HG03558 (cell line): Measurements from ENCODE around the gene DNAH7.

Source experiments
- ATAC-seq: cut with Tn5 transposase; IDR thresholded peaks from one replicate; pipeline ENCODE4 v1.9.1; 2021; ENCODE audit warnings: moderate number of reproducible peaks; ENCODE audit not compliant: unreplicated experiment; ENCODE audit errors: extremely low read depth

The DNAH7 gene

GRCh38 chr2:195819276-195819675, 249.4 kb downstream of the DNAH7 start:
- no peak for ATAC-seq

DNA sequence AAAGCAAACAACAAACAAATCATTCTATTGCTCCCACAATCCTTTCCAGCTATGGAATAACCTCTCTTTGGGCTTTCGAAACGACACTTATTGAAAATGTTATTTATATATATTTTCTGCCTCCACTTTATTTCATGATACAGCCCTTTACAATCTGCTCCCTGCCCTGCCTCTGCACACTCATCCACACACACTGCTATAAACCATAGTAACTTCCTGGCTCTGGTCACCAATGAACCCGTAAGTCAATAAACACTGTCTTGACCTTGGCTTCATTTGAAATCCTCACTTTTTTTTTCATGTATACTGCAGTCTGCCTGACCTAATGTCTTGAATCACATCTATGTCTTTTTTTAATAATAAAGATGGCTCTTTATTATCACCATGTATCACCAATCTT, 250.1 kb downstream of the DNAH7 start:
- ATAC-seq: no peak

- no peak for ATAC-seq
Observed at GRCh38 chr2:195818106-195818505, 250.5 kb downstream of the DNAH7 start.

- no peak for ATAC-seq
Observed at GRCh38 chr2:195815083-195815482, 253.6 kb downstream of the DNAH7 start.

DNA sequence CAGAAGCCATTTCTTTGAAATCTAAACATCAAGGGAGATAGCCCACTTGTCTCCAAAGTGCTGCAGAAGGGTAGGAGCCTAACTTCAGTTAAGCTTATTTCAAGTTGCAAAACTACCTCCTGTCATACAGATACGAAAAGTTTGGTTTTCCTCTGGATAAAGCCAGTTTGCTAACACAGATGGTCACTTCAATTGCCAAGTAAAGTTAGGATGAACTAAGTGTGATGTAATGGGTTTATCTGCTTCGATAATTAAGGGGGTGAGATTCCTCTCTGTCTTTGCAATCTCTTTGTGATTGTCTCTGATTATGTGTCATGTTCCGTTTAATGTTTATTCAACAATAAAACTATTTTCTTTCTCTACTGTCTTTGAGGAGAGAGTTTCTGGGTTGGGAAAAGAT, 255.2 kb downstream of the DNAH7 start:
- no peak for ATAC-seq

GRCh38 chr2:195810340-195811098, 258.1 kb downstream of the DNAH7 start:
- no peak for ATAC-seq

DNA sequence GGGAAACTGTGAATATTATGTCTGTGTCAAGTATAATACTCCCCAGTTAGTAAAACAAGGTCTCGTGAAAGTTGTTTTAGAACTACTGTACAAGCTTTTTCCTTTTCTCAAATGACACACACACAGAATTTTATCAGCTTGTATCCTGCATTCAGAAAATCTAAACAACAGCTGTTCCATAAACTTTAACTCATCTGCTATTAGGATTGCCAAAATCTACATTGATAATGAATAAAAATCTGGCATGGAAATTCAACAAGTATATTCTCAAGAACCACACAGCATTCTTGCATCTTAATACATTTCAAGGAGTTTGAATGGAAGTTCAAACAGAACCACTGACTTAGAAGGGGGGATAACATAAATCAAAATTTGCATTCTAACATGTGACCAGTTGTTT, 260.4 kb downstream of the DNAH7 start:
- ATAC-seq: no peak

DNA sequence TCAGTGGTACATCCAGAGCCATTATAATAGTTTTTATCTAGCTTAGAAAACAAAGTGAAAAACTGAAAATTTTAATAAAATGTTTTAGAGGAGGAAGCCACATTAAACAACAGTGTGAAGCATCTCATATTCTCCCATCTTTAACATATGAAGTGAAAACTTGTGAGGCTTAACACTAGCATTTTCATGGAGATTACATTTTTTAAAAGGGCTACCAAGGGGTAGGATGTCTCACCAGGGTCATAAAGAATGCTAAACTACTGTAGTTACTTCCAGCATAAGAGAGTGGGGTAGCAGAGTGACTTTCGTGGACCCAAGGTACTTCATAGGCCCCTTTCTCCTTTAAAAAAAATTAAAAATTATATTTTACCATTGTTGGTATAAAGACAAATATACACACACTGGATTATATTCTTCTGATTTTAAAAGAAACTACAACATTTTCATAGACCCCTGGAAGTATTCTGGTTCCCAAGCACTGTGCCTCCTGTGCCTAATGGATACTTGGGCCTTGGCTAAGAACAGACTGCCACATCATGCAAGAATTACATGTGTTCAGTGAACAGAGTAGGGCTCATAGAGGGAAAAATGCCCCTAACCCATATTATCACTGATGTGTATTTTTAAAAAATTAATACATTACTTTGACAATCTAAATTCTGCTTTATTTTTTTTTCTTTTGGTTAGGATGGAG, 263.2 kb downstream of the DNAH7 start:
- no peak for ATAC-seq

DNA sequence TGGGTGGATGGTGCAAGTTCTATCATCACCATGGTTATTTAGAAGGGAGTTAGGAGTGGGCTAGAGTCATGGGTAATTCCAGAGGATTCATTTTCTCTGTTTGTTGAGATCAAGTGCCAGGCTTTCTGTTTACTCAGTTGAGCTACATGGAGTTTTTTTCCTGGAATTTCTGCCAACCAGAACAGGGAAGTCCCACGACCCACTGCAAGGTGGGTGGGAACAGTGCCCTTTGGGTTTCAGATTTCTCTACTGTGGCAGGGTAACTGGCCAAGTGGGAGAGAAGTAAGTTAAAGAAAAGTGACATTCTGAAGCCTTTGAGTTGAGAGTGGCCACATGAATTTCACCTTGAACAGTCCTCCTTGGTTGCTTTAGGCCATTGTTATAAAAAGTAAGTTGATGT, 272.8 kb downstream of the DNAH7 start:
- no peak for ATAC-seq

DNA sequence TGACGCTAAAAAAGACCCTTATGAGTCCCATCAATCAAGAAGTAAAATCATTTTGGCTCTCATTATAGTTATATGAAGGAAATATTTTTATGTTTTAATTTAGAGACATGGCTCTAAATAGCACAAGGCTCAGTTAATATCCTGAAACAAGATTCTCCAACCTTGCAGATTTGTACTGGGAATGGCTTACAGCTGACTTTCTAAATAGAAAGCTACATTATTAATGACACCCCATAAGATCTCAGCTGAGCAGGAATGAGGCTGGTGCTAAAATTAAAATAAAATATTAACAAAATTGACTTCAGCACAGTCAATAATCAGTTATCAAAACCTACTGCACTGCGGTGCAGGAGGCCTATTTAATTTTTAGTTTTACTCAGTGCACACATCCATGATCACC, 274.8 kb downstream of the DNAH7 start:
- no peak for ATAC-seq

DNA sequence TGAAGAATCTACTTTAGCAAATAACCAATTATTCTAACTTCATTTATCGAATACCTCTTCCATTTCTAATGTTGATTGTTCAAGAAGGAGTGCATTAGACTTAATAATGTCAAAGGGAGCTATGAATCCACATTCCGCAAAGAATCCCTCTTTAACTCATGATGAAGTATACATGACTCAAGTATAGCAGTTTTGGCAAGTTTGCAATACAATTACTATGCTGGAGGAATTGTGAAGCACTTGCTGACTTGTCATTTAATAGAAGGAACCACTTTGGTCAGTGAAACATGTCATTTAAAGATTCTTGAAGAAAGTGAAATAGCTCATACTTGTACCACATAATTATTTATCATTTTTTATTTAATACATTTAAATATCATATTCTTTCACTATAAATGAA, 286.5 kb downstream of the DNAH7 start:
- no peak for ATAC-seq

GRCh38 chr2:195779491-195779890, 289.1 kb downstream of the DNAH7 start:
- no peak for ATAC-seq

DNA sequence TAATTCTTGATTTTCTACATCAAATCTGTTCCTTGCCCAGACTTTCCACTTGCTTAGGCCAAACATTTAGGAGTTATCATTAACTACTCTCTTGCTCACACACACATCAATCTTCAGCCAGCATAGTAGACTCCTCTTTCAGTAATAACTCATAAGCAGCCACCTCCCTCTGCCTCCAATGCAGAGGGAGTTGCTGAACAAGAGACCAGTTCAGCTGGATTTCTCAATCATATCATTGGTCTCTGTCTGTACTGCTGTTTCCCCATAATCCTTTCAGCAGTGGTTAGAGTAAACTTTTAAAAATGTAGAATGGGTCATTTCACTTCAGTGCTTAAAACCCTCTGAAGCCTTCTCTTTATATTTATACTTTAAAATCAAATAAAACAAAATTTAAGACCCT, 298.7 kb downstream of the DNAH7 start:
- no peak for ATAC-seq

- no peak for ATAC-seq
Observed at GRCh38 chr2:195768431-195768830, 300.2 kb downstream of the DNAH7 start.

GRCh38 chr2:195766691-195767090, 301.9 kb downstream of the DNAH7 start:
- ATAC-seq: no peak

- no peak for ATAC-seq
Observed at GRCh38 chr2:195763866-195764265, 304.8 kb downstream of the DNAH7 start.

- no peak for ATAC-seq
Observed at GRCh38 chr2:195759877-195760276, 308.8 kb downstream of the DNAH7 start.

DNA sequence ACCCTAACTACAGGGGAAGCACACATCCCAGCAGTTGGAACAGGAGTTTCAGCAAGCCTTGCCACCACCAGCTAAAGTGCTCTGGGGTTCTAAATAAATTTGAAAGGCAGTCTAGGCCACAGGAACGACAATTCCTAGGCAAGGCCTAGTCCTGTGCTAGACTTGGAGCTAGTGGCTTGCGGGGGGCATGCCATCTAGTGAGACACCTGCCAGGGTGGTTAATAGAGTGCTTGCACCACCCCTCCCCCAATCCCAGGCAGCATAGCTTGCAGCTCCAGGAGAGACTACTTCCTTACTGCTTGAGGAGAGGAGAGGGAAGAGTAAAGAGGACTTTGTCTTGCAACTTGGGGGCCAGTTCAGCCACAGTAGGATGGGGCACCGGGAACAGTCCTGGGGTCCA, 309.8 kb downstream of the DNAH7 start:
- no peak for ATAC-seq

DNA sequence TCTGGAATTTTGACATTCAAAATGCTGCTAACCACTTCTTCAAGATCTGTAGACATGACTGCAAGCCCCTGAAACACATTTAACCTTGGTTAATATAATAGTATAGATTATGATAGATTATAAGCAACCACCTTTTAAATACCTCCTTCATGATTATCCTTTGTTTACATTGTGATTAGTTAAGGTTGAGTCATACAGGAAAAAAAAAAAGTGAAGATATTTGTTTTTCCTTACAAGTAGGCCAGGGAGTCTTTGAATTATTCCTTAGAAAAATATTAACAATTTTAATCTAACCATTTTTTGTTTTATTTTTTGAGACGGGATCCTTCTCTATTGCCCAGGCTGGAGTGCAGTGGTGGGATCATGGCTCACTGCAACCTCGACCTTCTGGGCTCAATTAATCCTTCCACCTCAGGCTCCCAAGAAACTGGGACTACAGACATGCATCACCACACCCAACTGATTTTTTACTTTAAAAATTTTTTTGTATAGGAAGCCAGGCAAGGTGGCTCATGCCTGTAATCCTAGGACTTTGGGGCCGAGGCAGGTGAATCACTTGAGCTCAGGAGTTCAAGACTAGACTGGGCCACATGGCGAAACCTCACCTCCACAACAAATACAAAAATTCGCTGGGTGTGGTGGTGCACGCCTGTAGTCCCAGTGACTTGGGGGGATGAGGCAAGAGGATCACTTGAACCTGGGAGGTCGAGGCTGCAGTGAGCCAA, 312.3 kb downstream of the DNAH7 start:
- no peak for ATAC-seq

DNA sequence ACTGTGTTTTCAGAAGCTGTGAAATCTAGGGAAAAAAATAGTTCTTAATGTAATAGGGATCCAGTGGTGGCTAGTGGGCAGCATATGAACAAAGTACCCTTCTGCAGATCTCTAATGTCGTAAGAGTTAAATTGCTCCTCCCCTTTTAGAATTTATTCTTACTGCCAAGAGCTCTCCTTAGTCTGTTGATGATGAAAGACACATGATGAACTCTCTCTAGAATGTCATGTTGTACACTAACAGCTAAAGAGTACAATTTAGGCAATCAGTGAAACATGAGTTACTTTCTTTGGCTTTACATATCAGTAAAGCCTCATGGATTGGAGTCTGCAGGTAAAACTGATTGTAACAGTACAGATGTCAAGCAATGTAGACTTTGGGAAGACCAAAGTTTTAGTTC, 327.4 kb downstream of the DNAH7 start:
- no peak for ATAC-seq
